ENCODE data around the gene PKHD1. TPM values are rescaled to one million over a fixed set of nuclear protein-coding genes. Genes with fewer than 3 reads are reported as not detected.

The PKHD1 gene
- total RNA-seq, 1 experiment from 2014 or later, result 0.09 TPM

DNA sequence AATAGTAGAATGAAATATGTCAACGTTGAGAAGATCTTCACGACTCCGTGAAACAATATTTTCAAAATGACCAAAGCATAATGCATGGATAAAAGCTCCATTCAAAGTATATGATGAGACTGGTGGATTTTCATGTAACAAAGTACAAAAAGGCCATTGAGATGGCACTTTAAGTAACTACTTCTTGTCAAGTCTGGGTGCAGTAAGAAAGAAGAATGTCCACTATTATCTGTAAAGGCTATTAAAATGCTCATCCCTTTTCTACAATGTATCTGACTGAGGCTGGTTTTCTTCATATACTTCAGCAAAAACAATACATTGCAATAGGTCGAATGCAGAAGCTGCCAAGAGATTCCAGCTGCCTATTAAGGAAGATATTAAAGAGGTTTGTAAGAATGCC is 457.4 kb downstream of the PKHD1 start:
- no peak overlapping the region for H4K8ac ChIP-seq (replicated peaks; ENCODE audit: insufficient read length, low read depth, low read length)
- no peak overlapping the region for H3K9ac ChIP-seq (ENCODE audit: extremely low read depth, insufficient read length, low read length)
- no peak overlapping the region for H3K18ac ChIP-seq (ENCODE audit: insufficient read length, low read depth, low read length)
- H3K27me3 Mint-ChIP-seq (ENCODE audit: low read depth), result no peaks in the 10 kb centered on the region
- H3K4ac ChIP-seq (ENCODE audit: low read depth, low read length), result no peak overlapping the region
- no peak overlapping the region for H2BK120ac ChIP-seq (ENCODE audit: low read depth, low read length, poor library complexity, severe bottlenecking)
- H3T11ph ChIP-seq (ENCODE audit: low read length), result no peak overlapping the region
- H3K4me3 Mint-ChIP-seq, result no peak overlapping the region
- no peak for DNase-seq
- H3K79me2 ChIP-seq (ENCODE audit: insufficient read depth, low read length), result no peaks in the 10 kb centered on the region
- H2BK15ac ChIP-seq (ENCODE audit: low read depth, low read length), result no peak overlapping the region
- H3K4me1 ChIP-seq (ENCODE audit: insufficient read depth, low read length), result no peaks in the 10 kb centered on the region
- WGBS (ENCODE audit: extremely low coverage, insufficient read length, low lambda C conversion rate), result no CpG with 5 or more reads among the region's 4 CpGs
- no peak overlapping the region for H4K91ac ChIP-seq (ENCODE audit: insufficient read length, low read depth, low read length)
- no peak overlapping the region for H3K27ac ChIP-seq (ENCODE audit: insufficient read length, low read depth, low read length)
- peaks cover 8 to 9% of the 10 kb centered on the region in 2 experiments; a peak in 3 of 5 replicates for H3K9me3 Mint-ChIP-seq
- H2BK12ac ChIP-seq (ENCODE audit: insufficient read length, low read depth, low read length), result no peak overlapping the region
- no peak overlapping the region for H3K27ac Mint-ChIP-seq
- H4K20me1 ChIP-seq (ENCODE audit: control insufficient read depth, insufficient read depth, insufficient read length), result no peaks in the 10 kb centered on the region
- no peak overlapping the region for H3K14ac ChIP-seq (ENCODE audit: insufficient read depth, low read length)
- no peaks in the 10 kb centered on the region for H3K4me1 Mint-ChIP-seq
- no peak overlapping the region for H2BK20ac ChIP-seq (ENCODE audit: low read depth, low read length, poor library complexity, severe bottlenecking)
- H2AK5ac ChIP-seq (ENCODE audit: insufficient read length, low read length), result no peak overlapping the region
- no peaks in the 10 kb centered on the region for H3K79me1 ChIP-seq (ENCODE audit: insufficient read depth, low read depth, low read length, poor library complexity, severe bottlenecking)
- peaks cover 2% of the 10 kb centered on the region for H3K23me2 ChIP-seq (ENCODE audit: insufficient read length, low read depth, low read length, poor library complexity, severe bottlenecking)
- no peak overlapping the region for H4K5ac ChIP-seq (ENCODE audit: insufficient read length, low read depth, low read length)
- H2BK5ac ChIP-seq (ENCODE audit: insufficient read length, low read length), result no peak overlapping the region
- TF ChIP-seq, protein P1, sequence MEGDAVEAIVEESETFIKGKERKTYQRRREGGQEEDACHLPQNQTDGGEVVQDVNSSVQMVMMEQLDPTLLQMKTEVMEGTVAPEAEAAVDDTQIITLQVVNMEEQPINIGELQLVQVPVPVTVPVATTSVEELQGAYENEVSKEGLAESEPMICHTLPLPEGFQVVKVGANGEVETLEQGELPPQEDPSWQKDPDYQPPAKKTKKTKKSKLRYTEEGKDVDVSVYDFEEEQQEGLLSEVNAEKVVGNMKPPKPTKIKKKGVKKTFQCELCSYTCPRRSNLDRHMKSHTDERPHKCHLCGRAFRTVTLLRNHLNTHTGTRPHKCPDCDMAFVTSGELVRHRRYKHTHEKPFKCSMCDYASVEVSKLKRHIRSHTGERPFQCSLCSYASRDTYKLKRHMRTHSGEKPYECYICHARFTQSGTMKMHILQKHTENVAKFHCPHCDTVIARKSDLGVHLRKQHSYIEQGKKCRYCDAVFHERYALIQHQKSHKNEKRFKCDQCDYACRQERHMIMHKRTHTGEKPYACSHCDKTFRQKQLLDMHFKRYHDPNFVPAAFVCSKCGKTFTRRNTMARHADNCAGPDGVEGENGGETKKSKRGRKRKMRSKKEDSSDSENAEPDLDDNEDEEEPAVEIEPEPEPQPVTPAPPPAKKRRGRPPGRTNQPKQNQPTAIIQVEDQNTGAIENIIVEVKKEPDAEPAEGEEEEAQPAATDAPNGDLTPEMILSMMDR (conservative IDR thresholded peaks at IDR 0.05), result no peak
- H3K56ac ChIP-seq (ENCODE audit: insufficient read length, low read depth, low read length), result no peak overlapping the region
- no peaks in the 10 kb centered on the region; a peak in 1 of 7 replicates for H3K36me3 Mint-ChIP-seq (ENCODE audit: insufficient read depth in 1 of 3, low read depth in 3 of 3)
- H3K9me3 ChIP-seq (ENCODE audit: control insufficient read depth, low read depth, low read length), result no peaks in the 10 kb centered on the region
- no peak overlapping the region for H2AFZ ChIP-seq (ENCODE audit: low read length)
- no peak overlapping the region for H3K4me2 ChIP-seq (ENCODE audit: insufficient read depth, insufficient read length, low read length)
- H3K23ac ChIP-seq (ENCODE audit: insufficient read length, low read depth, low read length), result no peak overlapping the region
- H3K27me3 ChIP-seq (ENCODE audit: insufficient read depth, low read length), result no peaks in the 10 kb centered on the region
